Thyroid gland (tissue), 4 donors: ENCODE results near the gene RPL32. TPM values are rescaled to one million over a fixed set of nuclear protein-coding genes. Genes with fewer than 3 reads are reported as not detected.

Experiments used
- DNase-seq, 2 donors: peaks; one replicate each; pipeline ENCODE4 v3.0.0-alpha.2; 2019
- H3K27ac ChIP-seq, 3 donors: fragments of 200-600 bp; sonication (generic); 1 replicate in 2 of 3; 2 replicates in 1 of 3; pipeline ENCODE4 v1.5.1; 2016 to 2019; ENCODE audit warnings: mild to moderate bottlenecking in 1 of 3, moderate library complexity in 1 of 3
- H3K27me3 ChIP-seq: fragments of 200-600 bp; sonication (generic); one replicate; pipeline ENCODE4 v1.5.1; 2019
- H3K36me3 ChIP-seq, 2 donors: fragments of 200-600 bp; sonication (generic); one replicate each; pipeline ENCODE4 v1.5.1; 2016 to 2019
- H3K4me1 ChIP-seq, 2 donors: fragments of 200-600 bp; sonication (generic); one replicate each; pipeline ENCODE4 v1.5.1; 2017 to 2019
- H3K4me3 ChIP-seq, 3 donors: fragments of 200-600 bp; sonication (generic); replicated peaks in 1 of 3; 1 replicate in 2 of 3; 2 replicates in 1 of 3; pipeline ENCODE4 v1.5.1; 2016; ENCODE audit warnings: mild to moderate bottlenecking in 1 of 3
- H3K9me3 ChIP-seq: fragments of 200-600 bp; sonication (generic); one replicate; pipeline ENCODE4 v1.5.1; 2017
- CTCF ChIP-seq, 6 experiments: fragments of 200-600 bp in 3 of 6; fragments of 450-650 bp in 3 of 6; sonication (generic) in 3 of 6; IDR thresholded peaks; one replicate each; pipeline ENCODE4 v1.5.1; 2016 to 2019; ENCODE audit warnings: antibody characterized with exemption in 6 of 6, mild to moderate bottlenecking in 2 of 6, inconsistent platforms in 1 of 6, moderate library complexity in 1 of 6
- POLR2A ChIP-seq, 2 donors: fragments of 450-650 bp; IDR thresholded peaks; one replicate each; pipeline ENCODE4 v1.6.1; 2017; ENCODE audit warnings: antibody characterized with exemption in 2 of 2, mild to moderate bottlenecking in 2 of 2, moderate library complexity in 1 of 2
- WGBS, 2 donors: methylation state at CpG; one replicate each; pipeline ENCODE4 v1.1.5; 2017; 5-methylcytosine and 5-hydroxymethylcytosine counted together
- intact Hi-C: fragments of 100-400 bp; cut with DNase I; formaldehyde crosslinking; loops from one replicate; pipeline ENCODE4 v1.15.1; 2023
- total RNA-seq, 4 donors: library from RNA; depleted of rRNA; stranded (reverse); fragments of >200 nt; gene quantifications; one replicate each; pipeline ENCODE4 v1.2.3, GENCODE V29; 2016

RPL32 gene
- total RNA-seq, 4 donors from 2014 or later = 809 to 4,142 (median 1,511) TPM

- H3K9me3 ChIP-seq = no peaks in the 10 kb centered on the region
- H3K4me1 ChIP-seq = peaks cover 8 to 20% of the 10 kb centered on the region in 2 donors
- peak overlapping the region; percentile 36 to 74 (median 56) for H3K27ac ChIP-seq
- H3K27me3 ChIP-seq = no peaks in the 10 kb centered on the region
- TF ChIP-seq CTCF (IDR thresholded peaks at IDR 0.05) (peak in 5 of 6 experiments; percentile 74 to 91 (median 78)), POLR2A (IDR thresholded peaks at IDR 0.05) (peak in 1 of 2 donors; percentile 93)
- intact Hi-C loops = no loop called here
- peak overlapping the region in 2 of 3 donors; percentile 45 to 46 for H3K4me3 ChIP-seq
- no peaks in the 10 kb centered on the region for H3K36me3 ChIP-seq
- peak; percentile 98 for DNase-seq
- WGBS, 2 donors = 2 to 3% methylated on average over 11 to 21 of the region's 50 CpGs
Measured at GRCh38 chr3:12810013-12810780, 31.2 kb downstream of the RPL32 start.

GRCh38 chr3:12809435-12809834 is 31.9 kb downstream of the RPL32 start:
- DNase-seq = no peak
- intact Hi-C loops = no loop called here
- H3K9me3 ChIP-seq = no peaks in the 10 kb centered on the region
- peaks cover 8 to 20% of the 10 kb centered on the region in 2 donors for H3K4me1 ChIP-seq
- H3K27ac ChIP-seq = peak overlapping the region; percentile 36 to 74 (median 56)
- H3K36me3 ChIP-seq = no peaks in the 10 kb centered on the region
- 88 to 95% methylated on average over 5 of the region's 5 CpGs for WGBS, 2 donors
- H3K4me3 ChIP-seq = peak overlapping the region in 1 of 3 donors; percentile 45
- no peaks in the 10 kb centered on the region for H3K27me3 ChIP-seq
- TF ChIP-seq POLR2A (IDR thresholded peaks at IDR 0.05) (no peak), CTCF (IDR thresholded peaks at IDR 0.05) (no peak)

GRCh38 chr3:12809001-12809400 is 32.4 kb downstream of the RPL32 start:
- no peak for DNase-seq
- no peaks in the 10 kb centered on the region for H3K9me3 ChIP-seq
- H3K27ac ChIP-seq = no peak overlapping the region
- no peak overlapping the region for H3K4me3 ChIP-seq
- no peaks in the 10 kb centered on the region for H3K27me3 ChIP-seq
- no peaks in the 10 kb centered on the region for H3K36me3 ChIP-seq
- peaks cover 8 to 20% of the 10 kb centered on the region in 2 donors for H3K4me1 ChIP-seq
- intact Hi-C loops = no loop called here
- WGBS, 2 donors = 90 to 93% methylated on average over 3 of the region's 3 CpGs
- no peak for TF ChIP-seq CTCF (IDR thresholded peaks at IDR 0.05)
- no peak for TF ChIP-seq POLR2A (IDR thresholded peaks at IDR 0.05)

GRCh38 chr3:12808587-12808986 is 32.8 kb downstream of the RPL32 start:
- TF ChIP-seq CTCF (IDR thresholded peaks at IDR 0.05) (no peak), POLR2A (IDR thresholded peaks at IDR 0.05) (no peak)
- intact Hi-C loops = no loop called here
- Histone ChIP-seq H3K9me3 (no peaks in the 10 kb centered on the region), H3K27me3 (no peaks in the 10 kb centered on the region), H3K4me3 (no peak overlapping the region), H3K27ac (no peak overlapping the region), H3K4me1 (peaks cover 8 to 20% of the 10 kb centered on the region in 2 donors), H3K36me3 (no peaks in the 10 kb centered on the region)
- WGBS, 2 donors = 86 to 93% methylated on average over 2 of the region's 2 CpGs
- no peak for DNase-seq
